Right kidney (tissue), 1 donor: Measurements from ENCODE around the gene SMYD2.

Experiments
- DNase-seq: peaks from one replicate; pipeline ENCODE4 v3.0.0-alpha.2; 2016

SMYD2 gene

DNA sequence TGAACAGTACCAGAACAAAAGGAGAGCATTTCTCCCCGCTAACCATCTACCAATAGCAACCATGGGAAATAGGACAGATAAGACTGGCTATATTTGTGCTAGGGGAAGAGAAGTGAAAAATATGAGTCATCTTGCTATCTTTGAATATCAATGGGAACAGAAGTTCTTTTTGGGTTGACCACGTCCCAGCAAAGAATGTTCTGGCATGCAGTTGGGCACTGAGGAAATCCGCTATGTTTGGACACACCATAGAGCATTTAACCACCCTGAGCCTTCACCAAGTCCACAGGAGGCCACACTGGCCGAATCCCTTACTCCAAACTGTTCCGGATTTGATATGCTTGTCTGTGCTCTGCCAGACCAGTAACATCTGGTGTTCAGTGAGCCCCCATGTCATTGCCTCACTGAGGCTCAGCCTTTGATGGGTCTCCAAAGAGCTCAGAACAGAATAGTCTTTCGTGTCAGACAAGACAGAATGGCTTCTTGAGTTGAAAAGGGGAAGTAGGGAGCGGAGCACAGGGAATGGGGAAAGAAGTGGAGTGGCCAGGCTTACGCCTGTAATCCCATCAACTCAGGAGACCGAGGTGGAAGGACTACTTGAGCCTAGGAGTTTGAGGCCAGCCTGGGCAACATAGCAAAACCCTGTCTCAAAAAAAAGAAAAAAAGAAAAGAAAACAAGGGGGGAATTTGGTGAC, 81.4 kb downstream of the SMYD2 start:
- no peak for DNase-seq

DNA sequence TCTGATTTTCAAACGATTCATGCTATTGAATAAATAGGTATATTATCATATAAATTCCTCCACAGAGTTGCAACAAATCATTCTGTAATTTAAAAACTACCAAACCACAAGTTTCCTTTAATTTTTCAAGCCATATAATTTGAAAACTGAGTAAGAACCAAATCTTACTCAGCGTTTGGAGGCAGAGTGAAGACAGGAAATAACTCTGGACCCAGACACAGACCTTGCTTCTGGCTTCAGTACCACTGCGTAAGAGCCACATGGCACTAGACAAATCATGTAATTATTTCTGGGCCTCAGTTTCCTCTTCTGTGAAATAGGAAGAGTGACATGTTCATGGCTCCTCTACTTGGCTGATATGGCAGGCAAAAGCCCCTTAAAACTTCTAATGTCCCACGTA, 82.4 kb downstream of the SMYD2 start:
- no peak for DNase-seq

DNA sequence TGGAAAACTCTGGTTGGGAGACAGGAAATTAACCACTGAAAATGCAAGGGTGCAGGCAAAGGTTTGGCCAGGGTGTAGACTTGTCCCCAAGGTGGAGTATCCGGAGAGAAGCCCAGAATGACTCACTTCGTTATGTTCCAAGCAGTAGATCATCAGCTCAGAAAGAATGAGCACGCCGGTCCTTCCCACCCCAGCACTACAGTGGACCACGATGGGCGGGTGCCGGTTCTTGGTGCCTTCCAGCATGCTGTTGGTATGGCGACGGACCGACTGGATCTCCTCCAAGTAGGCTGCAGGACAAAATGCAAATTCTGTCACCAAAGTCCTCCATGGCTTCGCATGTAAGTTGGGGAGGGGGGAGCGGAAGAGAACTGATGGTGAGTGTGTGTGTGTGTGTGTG, 83.4 kb downstream of the SMYD2 start:
- DNase-seq, result no peak

DNA sequence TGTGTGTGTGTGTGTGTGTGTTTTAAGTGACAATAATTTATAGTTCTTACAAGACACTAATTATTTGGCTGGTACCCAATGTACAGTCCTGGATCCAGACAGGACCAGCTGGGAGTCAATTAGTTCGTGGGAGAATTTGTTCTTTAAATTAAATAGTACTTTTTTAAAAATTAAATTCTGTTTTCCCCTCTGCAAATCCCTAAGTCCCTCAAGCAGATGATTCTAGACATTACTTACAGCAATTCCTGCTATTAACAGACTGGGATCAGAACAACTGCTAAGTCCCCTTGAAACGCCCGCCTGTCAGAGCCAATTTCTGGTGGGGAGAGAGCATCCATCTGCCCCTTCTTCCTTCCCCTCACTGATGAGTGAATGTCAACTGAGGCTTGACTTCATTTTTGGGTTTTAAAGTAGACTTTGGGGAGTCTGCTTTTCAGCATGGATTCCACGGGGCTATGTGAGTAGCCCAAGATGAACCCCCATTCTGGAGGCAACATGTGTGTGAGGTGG, 83.9 kb downstream of the SMYD2 start:
- DNase-seq, result no peak

DNA sequence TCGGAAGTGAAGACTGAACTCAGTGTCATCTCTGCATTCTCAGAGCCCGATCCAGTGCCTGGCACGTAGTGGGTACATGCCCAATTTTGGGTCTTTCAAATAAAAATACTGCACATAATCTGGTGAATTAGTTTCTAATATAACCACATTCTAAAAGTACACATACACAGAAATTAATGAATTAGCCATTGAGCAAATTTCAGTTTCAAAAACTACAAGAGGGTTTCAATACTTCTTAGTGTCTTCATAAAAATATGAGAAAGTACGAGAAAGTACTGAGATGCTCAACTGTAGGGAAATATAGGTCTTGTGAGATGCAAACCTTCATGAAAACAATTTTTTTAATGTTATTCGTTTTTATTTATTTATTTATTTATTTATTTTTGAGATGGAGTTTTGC, 86.9 kb downstream of the SMYD2 start:
- no peak for DNase-seq

DNA sequence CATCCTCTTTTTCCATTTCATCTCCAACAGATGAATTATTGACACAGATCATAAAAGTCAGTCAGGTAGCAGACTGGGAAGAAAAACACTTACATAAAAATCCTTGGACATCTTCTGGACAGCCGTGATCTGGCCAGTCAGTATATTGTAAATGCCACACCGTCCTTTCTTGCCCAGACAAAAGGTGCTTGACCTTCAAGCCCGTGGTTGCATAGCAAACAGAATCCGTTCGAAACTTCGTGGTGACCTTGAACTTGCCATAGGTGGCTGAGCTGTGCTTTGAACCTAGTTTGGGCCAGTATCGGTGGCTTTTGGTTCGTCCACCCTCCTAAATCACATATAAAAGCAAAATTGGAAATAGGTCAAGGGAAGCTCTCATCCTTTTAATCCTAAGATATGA, 88.4 kb downstream of the SMYD2 start:
- no peak for DNase-seq

DNA sequence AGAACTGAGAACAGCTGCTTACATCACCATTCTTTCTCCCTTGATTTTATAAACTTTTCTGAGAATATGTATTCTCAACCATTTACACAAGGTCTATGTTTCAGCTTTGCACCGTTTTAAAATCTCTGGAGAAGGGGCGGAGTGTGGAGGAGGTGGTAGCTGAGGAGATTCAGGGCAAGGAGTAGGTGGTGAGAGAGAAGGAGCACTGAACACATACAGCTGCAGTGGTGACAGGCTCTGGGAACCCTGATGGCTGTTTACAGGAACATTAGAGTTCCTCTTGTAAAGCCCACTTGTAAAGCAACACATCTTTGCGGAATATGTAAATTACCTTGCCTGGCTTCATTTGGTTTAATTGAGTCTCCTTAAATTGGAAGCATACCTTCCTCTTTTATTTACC, 89.7 kb downstream of the SMYD2 start:
- DNase-seq, result no peak

DNA sequence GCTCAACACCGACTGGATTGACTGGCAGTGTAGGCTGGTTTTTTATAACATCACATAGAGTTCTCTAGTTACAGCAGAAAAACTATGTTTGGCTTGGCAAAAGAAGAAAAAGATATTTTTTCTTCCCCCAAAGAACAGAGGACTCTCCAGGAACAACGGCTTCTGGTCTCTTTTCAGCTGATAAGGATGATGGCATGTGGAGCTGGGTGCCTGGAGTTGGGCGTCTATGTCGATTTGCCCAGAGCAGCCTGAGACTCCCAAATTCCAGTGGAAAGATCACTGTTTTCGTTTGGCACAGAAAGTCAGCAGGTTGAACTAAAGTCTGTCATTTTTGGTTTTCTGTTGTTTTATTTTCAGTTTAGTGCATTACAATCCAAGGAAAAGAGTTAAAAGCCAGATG, 91.1 kb downstream of the SMYD2 start:
- no peak for DNase-seq

DNA sequence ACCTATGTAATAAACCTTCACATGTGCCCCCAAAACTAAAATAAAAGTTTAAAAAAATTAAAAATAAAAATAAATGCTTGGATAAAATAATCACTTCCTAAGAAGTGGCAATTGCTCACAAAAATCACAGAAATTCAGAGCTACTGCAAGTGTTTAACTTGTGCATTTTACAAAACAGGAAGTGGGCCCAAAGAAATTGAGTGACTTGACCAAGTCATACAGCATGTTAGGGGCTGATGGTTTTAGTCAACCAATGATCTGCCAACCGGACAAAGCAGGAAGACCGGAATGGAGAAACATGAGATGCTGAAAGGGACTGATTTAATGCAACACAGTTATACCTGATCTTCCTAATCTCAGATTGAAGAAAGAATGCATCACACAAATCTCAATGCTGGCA, 96.5 kb downstream of the SMYD2 start:
- DNase-seq, result no peak

DNA sequence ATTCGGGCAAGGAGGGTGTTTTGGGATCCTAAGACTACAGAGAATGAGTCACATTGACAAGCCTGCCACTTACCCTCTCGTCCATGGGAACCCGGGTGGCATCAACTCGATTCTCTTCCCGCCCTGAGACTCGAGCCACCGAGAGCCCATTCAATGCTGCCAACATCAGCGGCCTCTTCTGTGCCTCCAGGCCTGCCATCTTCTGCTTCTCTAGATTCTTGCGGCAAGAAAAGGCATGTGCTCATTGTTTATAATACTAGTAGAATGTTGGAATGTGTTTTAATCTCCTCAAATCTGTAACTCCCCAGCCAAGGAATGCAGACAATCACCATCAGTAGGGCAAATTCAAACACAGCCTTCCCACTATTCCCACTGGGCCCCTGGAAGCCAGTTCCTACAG, 96.9 kb downstream of the SMYD2 start:
- no peak for DNase-seq

DNA sequence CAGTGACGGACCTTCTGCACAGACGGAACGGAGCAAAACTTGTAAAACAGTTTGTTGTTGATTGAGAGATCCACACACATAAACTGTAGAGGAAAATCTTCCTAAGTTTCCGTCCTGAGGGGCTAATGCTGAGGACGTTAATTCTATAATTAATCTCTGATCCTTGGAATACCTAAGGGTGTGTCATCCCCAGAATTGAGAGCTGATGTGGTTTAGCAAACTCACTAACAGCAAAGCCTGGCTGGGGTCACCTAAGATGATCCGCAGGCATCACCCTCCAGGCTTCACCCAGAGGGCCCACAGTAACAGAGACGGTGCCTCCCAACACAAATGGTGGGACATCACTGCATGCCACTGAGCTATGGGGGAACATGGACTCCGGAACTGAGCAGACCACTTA, 97.5 kb downstream of the SMYD2 start:
- DNase-seq, result no peak

DNA sequence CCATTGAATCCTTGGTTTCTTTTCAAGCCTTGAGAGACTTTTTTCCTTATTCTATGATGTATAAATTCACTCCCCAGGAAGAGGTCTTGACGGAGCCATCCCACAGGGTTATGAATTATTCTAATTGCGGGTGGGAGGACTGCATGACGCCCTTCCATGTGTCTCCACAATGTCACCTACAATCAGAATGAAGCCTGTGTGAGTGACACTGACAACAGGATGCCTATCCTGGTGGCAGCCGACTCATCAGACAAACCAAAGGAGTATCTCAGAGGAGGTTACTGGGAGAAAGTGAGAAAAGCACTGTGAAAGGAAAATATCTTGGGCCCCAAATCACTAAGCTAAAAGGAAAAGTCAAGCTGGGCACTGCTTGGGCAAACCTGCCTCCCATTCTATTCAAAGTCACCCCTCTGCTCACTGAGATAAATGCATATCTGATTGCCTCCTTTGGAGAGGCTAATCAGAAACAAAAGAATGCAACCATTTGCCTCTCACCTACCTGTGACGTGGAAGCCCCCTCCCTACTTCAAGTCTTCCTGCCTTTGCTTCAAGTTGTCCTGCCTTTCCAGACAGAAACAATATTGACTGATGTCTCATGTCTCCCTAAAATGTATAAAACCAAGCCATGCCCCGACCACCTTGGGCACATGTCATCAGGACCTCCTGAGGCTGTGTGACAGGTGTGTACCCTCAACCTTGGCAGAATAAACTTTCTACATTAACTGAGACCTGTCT, 98.4 kb downstream of the SMYD2 start:
- no peak for DNase-seq

DNA sequence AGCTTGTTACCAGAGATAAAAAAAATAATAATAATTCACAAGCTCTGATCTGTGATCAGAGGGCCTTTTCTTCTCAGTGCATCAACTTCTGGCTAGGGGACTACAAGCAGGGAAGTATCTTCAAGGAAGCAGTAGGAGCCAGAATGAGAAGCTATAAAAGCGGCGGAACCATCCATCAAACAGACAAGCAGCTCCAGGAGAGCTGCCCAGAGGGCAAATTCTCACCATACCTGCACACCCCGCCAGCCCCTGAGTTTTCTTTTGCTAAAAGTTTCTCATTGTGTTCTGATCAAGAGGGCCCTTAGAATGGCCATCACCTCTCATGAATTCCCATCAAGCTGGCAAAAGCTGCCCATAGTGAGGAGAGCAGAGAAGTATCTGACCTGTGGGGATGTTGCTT, 99.4 kb downstream of the SMYD2 start:
- peak; percentile 22 for DNase-seq

DNA sequence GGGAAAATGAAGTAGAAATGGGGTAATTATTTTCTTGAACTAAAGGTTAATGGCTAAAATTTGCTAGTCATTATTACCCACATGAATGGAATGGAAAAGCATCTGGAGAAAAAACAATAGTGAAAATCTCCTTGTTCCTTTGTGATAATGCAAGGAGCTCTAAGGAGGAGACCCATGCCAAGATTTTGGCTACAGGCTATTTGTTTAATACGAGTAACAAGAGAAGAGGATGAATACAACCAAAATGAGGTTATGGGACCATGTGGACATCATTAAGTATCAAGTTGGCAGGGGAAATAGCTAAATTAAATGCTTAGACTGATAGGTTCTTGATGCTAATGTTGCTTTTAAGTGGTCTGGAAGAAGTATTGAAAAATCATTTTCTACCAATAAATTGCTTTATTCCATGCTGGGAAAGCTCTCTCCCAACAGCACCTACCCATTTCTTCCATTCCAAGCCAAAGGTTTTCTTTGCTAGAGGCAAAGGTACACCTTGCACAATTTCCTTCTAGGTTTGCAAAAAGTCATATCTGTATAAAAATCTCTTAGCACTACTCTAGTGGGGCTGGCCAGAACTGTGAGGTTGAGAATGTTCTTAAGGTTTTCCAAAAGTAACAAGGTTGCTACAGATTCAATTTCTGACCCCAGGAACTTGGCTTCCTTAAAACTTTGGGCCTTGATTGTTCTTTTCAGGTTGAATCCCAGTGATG, 100.2 kb downstream of the SMYD2 start:
- no peak for DNase-seq

DNA sequence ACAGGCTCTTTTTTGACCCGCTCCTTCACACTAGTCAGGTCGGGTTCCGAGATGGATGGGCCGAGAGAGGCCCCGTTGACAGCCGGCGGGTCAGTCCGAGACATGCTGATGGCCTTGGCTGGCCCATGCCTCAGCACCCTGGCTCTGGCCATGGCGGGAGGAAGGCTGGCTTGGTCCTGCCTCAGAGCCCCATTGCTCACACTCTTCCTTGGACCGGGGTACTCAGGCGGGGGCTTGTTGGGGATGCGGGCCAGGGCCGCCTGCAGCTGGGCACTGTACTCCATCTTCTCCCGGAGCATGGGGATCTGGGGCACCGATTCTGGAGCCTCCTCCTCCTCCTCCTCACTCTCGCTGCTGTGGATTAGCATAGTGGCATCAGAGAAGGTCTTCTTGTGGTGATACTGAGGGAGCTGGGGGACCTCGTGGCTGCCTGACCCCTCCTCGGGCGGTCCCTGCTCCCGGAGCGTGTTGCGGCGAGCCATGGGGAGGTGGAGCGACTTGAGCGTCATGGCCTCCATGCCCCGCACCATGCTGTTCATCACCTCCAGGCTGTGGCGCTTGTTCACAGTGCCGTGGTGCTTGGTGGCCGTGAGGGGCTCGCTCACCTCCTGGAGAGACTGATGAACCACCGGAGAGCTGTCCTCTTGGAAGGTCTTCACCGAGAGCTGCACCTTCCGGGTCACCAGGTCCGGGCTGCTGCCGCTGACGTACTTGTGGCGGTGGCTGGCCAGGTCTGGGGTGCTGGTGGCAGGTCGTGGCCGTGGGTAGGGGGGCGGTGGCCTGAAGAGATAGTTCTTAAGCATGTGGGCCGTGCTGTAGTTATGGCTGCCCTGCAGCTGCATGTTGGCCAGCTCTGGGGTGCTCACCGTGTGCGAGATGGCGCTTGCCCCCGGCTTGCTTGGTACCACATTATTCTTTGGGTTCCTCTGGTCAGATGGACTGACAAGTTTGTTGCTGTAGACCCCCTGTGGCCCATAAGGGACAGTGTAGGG, 102.7 kb downstream of the SMYD2 start:
- no peak for DNase-seq

DNA sequence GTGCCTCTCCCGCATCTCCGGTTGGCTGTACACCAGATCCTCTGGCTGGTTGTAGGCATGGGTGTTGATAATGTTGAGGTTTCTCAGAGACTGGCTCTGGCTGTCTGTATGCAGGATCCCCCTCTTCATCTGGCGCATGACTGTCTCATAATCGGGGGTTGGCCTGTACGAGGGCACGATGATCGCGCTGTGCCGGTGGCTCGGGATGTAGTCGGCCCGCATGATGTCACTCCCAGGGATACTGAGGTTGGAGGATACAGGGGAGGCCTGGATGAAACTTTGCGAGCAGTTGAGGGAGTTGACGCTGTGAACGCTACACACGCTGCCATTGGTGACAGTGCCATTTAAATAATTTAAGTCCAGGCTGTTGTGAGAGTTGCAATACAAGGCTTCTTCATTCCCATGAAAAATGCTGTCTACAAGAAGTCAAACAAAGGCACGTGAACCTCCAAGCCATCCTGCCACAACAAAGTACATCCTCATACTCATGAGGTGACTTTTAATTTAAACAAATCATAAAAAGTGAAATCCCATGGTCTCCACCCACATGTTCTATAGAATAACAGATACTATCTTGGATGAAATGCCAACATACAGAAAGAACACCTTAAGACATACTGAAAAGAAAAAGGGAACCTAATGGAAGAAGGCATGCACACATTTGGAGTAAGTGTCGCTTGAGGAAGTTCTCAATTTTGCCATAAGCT, 103.6 kb downstream of the SMYD2 start:
- DNase-seq, result no peak

DNA sequence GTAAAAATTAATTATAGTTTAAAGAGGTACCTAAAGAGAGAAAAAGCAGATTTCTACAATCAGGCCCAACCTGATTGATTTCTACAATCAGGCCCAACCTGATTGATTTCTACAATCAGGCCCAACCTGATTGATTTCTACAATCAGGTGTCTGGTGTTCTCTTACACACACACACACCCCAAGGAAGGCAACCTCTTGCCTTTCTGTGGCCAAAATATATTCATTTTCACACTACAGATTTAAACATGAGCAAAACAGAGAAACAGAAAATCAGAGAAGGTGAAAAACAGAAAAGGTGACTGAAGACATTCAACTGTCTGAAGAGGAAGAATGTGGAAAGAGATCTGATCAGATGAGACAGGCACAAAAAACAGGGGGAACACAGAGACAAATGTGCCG, 104.5 kb downstream of the SMYD2 start:
- DNase-seq, result no peak

DNA sequence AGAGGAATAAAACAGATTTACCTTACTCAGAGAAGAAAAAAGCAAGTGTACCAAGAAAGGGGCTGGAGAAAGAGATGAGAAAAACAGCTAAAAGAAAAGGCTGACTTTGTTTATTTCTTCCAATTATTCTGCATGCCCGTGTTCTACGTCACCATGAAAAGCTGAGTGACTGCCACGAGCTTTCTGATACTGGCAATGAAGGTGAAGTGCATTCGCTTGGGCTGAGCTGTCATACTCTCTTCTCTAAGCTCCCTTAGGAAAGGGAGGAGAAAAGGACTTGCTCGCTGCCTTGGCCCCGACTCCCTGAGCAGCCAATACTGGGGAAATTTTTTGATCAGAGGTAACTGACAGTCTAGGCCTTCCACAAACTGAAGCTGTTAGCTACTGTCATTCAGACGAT, 105.4 kb downstream of the SMYD2 start:
- DNase-seq, result no peak
